Activated CD4-positive, alpha-beta T cell treated with anti-CD3 and anti-CD28 coated beads, Interleukin-2, amount 10 ng/mL, durations not matched to agents 24 days and 14 days (primary cell): ENCODE measurements around the gene RAD21L1. TPM values are rescaled to one million over a fixed set of nuclear protein-coding genes. Genes with fewer than 3 reads are reported as not detected.

ENCODE experiments used
- DNase-seq: peaks from one replicate; pipeline ENCODE4 v3.0.0; 2022
- H3K27ac Mint-ChIP-seq: one replicate; pipeline ENCODE4 v1.8.0; 2022; ENCODE audit warnings: mild to moderate bottlenecking, mixed read lengths
- H3K27me3 Mint-ChIP-seq: one replicate; pipeline ENCODE4 v1.8.0; 2022; ENCODE audit warnings: mixed read lengths
- H3K36me3 Mint-ChIP-seq: one replicate; pipeline ENCODE4 v1.8.0; 2022; ENCODE audit warnings: low read depth, mild to moderate bottlenecking, mixed read lengths
- H3K4me1 Mint-ChIP-seq: one replicate; pipeline ENCODE4 v1.8.0; 2021; ENCODE audit warnings: mixed read lengths
- H3K4me3 Mint-ChIP-seq: one replicate; pipeline ENCODE4 v1.8.0; 2022; ENCODE audit warnings: mild to moderate bottlenecking, moderate library complexity, mixed read lengths
- H3K9me3 Mint-ChIP-seq: one replicate; pipeline ENCODE4 v1.8.0; 2021; ENCODE audit warnings: mixed read lengths
- intact Hi-C: fragments of 100-400 bp; cut with micrococcal nuclease; formaldehyde crosslinking; loops from one replicate; pipeline ENCODE4 v1.15.1; 2023
- total RNA-seq: library from RNA; stranded (reverse); gene quantifications from 2 replicates; pipeline ENCODE4 v1.2.3, GENCODE V29; 2022

RAD21L1 gene
- total RNA-seq, 1 donor from 2014 or later: not detected

- H3K36me3 Mint-ChIP-seq: no peaks in the 10 kb centered on the region
- intact Hi-C loops: loop anchor here (2.0 to 5.0 kb wide), 2 partner anchors 24 to 371 kb away; no protein-coding TSS in a partner anchor
- peaks cover 10% of the 10 kb centered on the region for H3K4me1 Mint-ChIP-seq
- no peak overlapping the region for H3K4me3 Mint-ChIP-seq
- no peak overlapping the region for H3K27ac Mint-ChIP-seq
- DNase-seq: no peak
- no peaks in the 10 kb centered on the region for H3K9me3 Mint-ChIP-seq
- H3K27me3 Mint-ChIP-seq: peaks cover 38% of the 10 kb centered on the region
Measured at GRCh38 chr20:1188347-1188746, 37.5 kb upstream of the RAD21L1 start.

- no peaks in the 10 kb centered on the region for H3K9me3 Mint-ChIP-seq
- peaks cover 4% of the 10 kb centered on the region for H3K4me1 Mint-ChIP-seq
- no peak overlapping the region for H3K27ac Mint-ChIP-seq
- intact Hi-C loops: loop anchor here (2.0 to 5.0 kb wide), 2 partner anchors 23 to 373 kb away; no protein-coding TSS in a partner anchor
- peaks cover 24% of the 10 kb centered on the region for H3K27me3 Mint-ChIP-seq
- H3K36me3 Mint-ChIP-seq: no peaks in the 10 kb centered on the region
- no peak overlapping the region for H3K4me3 Mint-ChIP-seq
- DNase-seq: no peak
Measured at GRCh38 chr20:1189827-1190226, 36.0 kb upstream of the RAD21L1 start.

- no peak overlapping the region for H3K4me3 Mint-ChIP-seq
- DNase-seq: no peak
- no peak overlapping the region for H3K27ac Mint-ChIP-seq
- H3K27me3 Mint-ChIP-seq: peaks cover 23% of the 10 kb centered on the region
- intact Hi-C loops: no loop called here
- peaks cover 3% of the 10 kb centered on the region for H3K4me1 Mint-ChIP-seq
- no peaks in the 10 kb centered on the region for H3K9me3 Mint-ChIP-seq
- no peaks in the 10 kb centered on the region for H3K36me3 Mint-ChIP-seq
Measured at GRCh38 chr20:1190847-1191246, 35.0 kb upstream of the RAD21L1 start.

GRCh38 chr20:1191299-1191698 lies 34.5 kb upstream of the RAD21L1 start:
- peaks cover 21% of the 10 kb centered on the region for H3K27me3 Mint-ChIP-seq
- no peak overlapping the region for H3K4me3 Mint-ChIP-seq
- intact Hi-C loops: no loop called here
- no peak overlapping the region for H3K27ac Mint-ChIP-seq
- no peaks in the 10 kb centered on the region for H3K9me3 Mint-ChIP-seq
- H3K4me1 Mint-ChIP-seq: no peaks in the 10 kb centered on the region
- no peaks in the 10 kb centered on the region for H3K36me3 Mint-ChIP-seq
- no peak for DNase-seq

GRCh38 chr20:1195226-1195625 lies 30.6 kb upstream of the RAD21L1 start:
- no peaks in the 10 kb centered on the region for H3K36me3 Mint-ChIP-seq
- H3K9me3 Mint-ChIP-seq: no peaks in the 10 kb centered on the region
- H3K27me3 Mint-ChIP-seq: peaks cover 9% of the 10 kb centered on the region
- intact Hi-C loops: no loop called here
- H3K4me3 Mint-ChIP-seq: no peak overlapping the region
- no peak overlapping the region for H3K27ac Mint-ChIP-seq
- H3K4me1 Mint-ChIP-seq: peaks cover 6% of the 10 kb centered on the region
- DNase-seq: no peak

GRCh38 chr20:1196634-1197033 lies 29.2 kb upstream of the RAD21L1 start:
- DNase-seq: no peak
- H3K27me3 Mint-ChIP-seq: peaks cover 1% of the 10 kb centered on the region
- no peak overlapping the region for H3K27ac Mint-ChIP-seq
- H3K4me1 Mint-ChIP-seq: peaks cover 6% of the 10 kb centered on the region
- no peak overlapping the region for H3K4me3 Mint-ChIP-seq
- intact Hi-C loops: no loop called here
- H3K36me3 Mint-ChIP-seq: no peaks in the 10 kb centered on the region
- no peaks in the 10 kb centered on the region for H3K9me3 Mint-ChIP-seq

- peaks cover 6% of the 10 kb centered on the region for H3K4me1 Mint-ChIP-seq
- H3K4me3 Mint-ChIP-seq: no peak overlapping the region
- DNase-seq: no peak
- no peaks in the 10 kb centered on the region for H3K36me3 Mint-ChIP-seq
- intact Hi-C loops: no loop called here
- no peak overlapping the region for H3K27ac Mint-ChIP-seq
- H3K27me3 Mint-ChIP-seq: peaks cover 4% of the 10 kb centered on the region
- H3K9me3 Mint-ChIP-seq: no peaks in the 10 kb centered on the region
Measured at GRCh38 chr20:1197801-1198200, 28.0 kb upstream of the RAD21L1 start.

- H3K27ac Mint-ChIP-seq: no peak overlapping the region
- intact Hi-C loops: no loop called here
- DNase-seq: no peak
- H3K27me3 Mint-ChIP-seq: peaks cover 6% of the 10 kb centered on the region
- H3K36me3 Mint-ChIP-seq: no peaks in the 10 kb centered on the region
- no peak overlapping the region for H3K4me3 Mint-ChIP-seq
- H3K9me3 Mint-ChIP-seq: no peaks in the 10 kb centered on the region
- peaks cover 6% of the 10 kb centered on the region for H3K4me1 Mint-ChIP-seq
Measured at GRCh38 chr20:1198751-1199150, 27.1 kb upstream of the RAD21L1 start.

- H3K4me1 Mint-ChIP-seq: peaks cover 6% of the 10 kb centered on the region
- no peaks in the 10 kb centered on the region for H3K36me3 Mint-ChIP-seq
- no peak overlapping the region for H3K4me3 Mint-ChIP-seq
- no peak overlapping the region for H3K27ac Mint-ChIP-seq
- H3K27me3 Mint-ChIP-seq: peaks cover 6% of the 10 kb centered on the region
- intact Hi-C loops: no loop called here
- no peaks in the 10 kb centered on the region for H3K9me3 Mint-ChIP-seq
- no peak for DNase-seq
Measured at GRCh38 chr20:1199212-1199873, 26.5 kb upstream of the RAD21L1 start.

GRCh38 chr20:1199964-1200363 lies 25.9 kb upstream of the RAD21L1 start:
- no peaks in the 10 kb centered on the region for H3K9me3 Mint-ChIP-seq
- no peaks in the 10 kb centered on the region for H3K36me3 Mint-ChIP-seq
- intact Hi-C loops: no loop called here
- H3K27ac Mint-ChIP-seq: no peak overlapping the region
- H3K4me3 Mint-ChIP-seq: no peak overlapping the region
- DNase-seq: no peak
- peaks cover 6% of the 10 kb centered on the region for H3K4me1 Mint-ChIP-seq
- H3K27me3 Mint-ChIP-seq: peaks cover 6% of the 10 kb centered on the region

- H3K27ac Mint-ChIP-seq: no peak within 1 kb of the TSS
- no peak within 1 kb of the TSS for H3K4me3 Mint-ChIP-seq
- H3K36me3 Mint-ChIP-seq: no peaks in the 10 kb centered on the region
- no peak for DNase-seq
- peaks cover 3% of the 10 kb centered on the region for H3K4me1 Mint-ChIP-seq
- H3K9me3 Mint-ChIP-seq: no peaks in the 10 kb centered on the region
- H3K27me3 Mint-ChIP-seq: peaks cover 8% of the 10 kb centered on the region
- intact Hi-C loops: no loop called here
Measured at GRCh38 chr20:1202762-1203504, 22.9 kb upstream of the RAD21L1 start, which contains the start of gene C20orf202. TSS of gene C20orf202 (plus strand) at chr20:1203454. CDS start at chr20:1203586, 132 bp downstream.

- H3K4me1 Mint-ChIP-seq: peaks cover 3% of the 10 kb centered on the region
- H3K9me3 Mint-ChIP-seq: no peaks in the 10 kb centered on the region
- H3K27ac Mint-ChIP-seq: no peak overlapping the region
- peaks cover 11% of the 10 kb centered on the region for H3K27me3 Mint-ChIP-seq
- no peak overlapping the region for H3K4me3 Mint-ChIP-seq
- no peak for DNase-seq
- intact Hi-C loops: no loop called here
- H3K36me3 Mint-ChIP-seq: no peaks in the 10 kb centered on the region
Measured at GRCh38 chr20:1203630-1204029, 22.2 kb upstream of the RAD21L1 start.

GRCh38 chr20:1204113-1204512 lies 21.7 kb upstream of the RAD21L1 start:
- no peaks in the 10 kb centered on the region for H3K9me3 Mint-ChIP-seq
- no peak for DNase-seq
- no peaks in the 10 kb centered on the region for H3K36me3 Mint-ChIP-seq
- H3K27me3 Mint-ChIP-seq: peaks cover 13% of the 10 kb centered on the region
- H3K4me1 Mint-ChIP-seq: peaks cover 3% of the 10 kb centered on the region
- intact Hi-C loops: no loop called here
- H3K4me3 Mint-ChIP-seq: no peak overlapping the region
- no peak overlapping the region for H3K27ac Mint-ChIP-seq

- H3K27me3 Mint-ChIP-seq: peaks cover 18% of the 10 kb centered on the region
- no peaks in the 10 kb centered on the region for H3K36me3 Mint-ChIP-seq
- no peak overlapping the region for H3K4me3 Mint-ChIP-seq
- intact Hi-C loops: no loop called here
- no peaks in the 10 kb centered on the region for H3K9me3 Mint-ChIP-seq
- no peak overlapping the region for H3K27ac Mint-ChIP-seq
- no peak for DNase-seq
- H3K4me1 Mint-ChIP-seq: peaks cover 3% of the 10 kb centered on the region
Measured at GRCh38 chr20:1204576-1204975, 21.3 kb upstream of the RAD21L1 start.
